ENCODE data around the gene CNPY4. TPM values are rescaled to one million over a fixed set of nuclear protein-coding genes. Genes with fewer than 3 reads are reported as not detected.

Gene CNPY4
- total and polyA plus RNA-seq, 10 of the 15 experiments (the other 5 are each of a cell fraction or from before 2014, with no cell fraction given), result 2.5 to 9.2 (median 6.8) TPM

DNA sequence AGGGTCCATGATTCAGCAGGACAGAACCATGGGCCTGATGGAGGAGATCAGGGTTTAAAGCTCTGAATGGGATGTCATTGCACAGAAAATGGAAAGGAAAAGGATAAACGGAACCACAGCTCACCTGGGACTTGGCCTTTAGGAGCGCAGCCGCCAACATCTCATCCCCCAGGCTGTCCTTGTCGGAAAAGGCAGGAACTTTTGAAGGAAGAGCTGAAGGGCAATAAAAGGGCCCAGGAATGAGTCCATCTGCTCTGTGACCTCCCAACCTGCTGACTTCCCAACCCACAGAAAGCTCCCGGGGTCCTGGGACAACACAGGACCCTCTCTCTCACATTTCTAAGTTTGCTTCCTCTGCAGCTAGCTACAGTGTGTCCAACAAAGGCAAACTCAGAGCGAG lies 44.0 kb upstream of the CNPY4 start (continued):
- TF ChIP-seq MTA2 (IDR thresholded peaks at IDR 0.05; ENCODE audit: low read depth) (no peak), ZSCAN29 (IDR thresholded peaks at IDR 0.05) (no peak), ZNF217 (IDR thresholded peaks at IDR 0.05) (no peak)

- H3K79me2 ChIP-seq (ENCODE audit: control insufficient read depth, insufficient read depth, low read length), result peaks cover 41% of the 10 kb centered on the region
- FAIRE-seq (no peak), ATAC-seq (no peak), DNase-seq (ENCODE audit: low read depth, low spot score) (no peak)
- in situ Hi-C loops (cut with MboI), result no loop called here
- intact Hi-C loops (cut with micrococcal nuclease; ENCODE audit: unreplicated experiment), result no loop called here
- H3K4me2 ChIP-seq (ENCODE audit: control insufficient read depth, insufficient read depth), result no peak overlapping the region
- H2AFZ ChIP-seq (ENCODE audit: control insufficient read depth, low read depth, low read length), result no peak overlapping the region
- no peak overlapping the region for H3K4me3 ChIP-seq
- ChIA-PET POLR2A (no interaction called here), SMC1A (ENCODE audit: uncharacterized antibody, unreplicated experiment) (interaction anchor here (1.0 kb wide), 2 partner anchors 12 to 27 kb away, joined by 3 read pairs; no protein-coding TSS in a partner anchor), RAD21 (ENCODE audit: unreplicated experiment) (no interaction called here), CTCF (interaction anchor here (1.4 kb wide), 1 partner anchor 26 kb away, joined by 5 read pairs; no protein-coding TSS in a partner anchor)
- peaks cover 15 to 41% of the 10 kb centered on the region in 2 experiments for H3K36me3 ChIP-seq (ENCODE audit: control insufficient read depth in 2 of 2, insufficient read depth in 2 of 2, low read length in 1 of 2)
- no peaks in the 10 kb centered on the region for H3K4me1 ChIP-seq (ENCODE audit: control insufficient read depth, insufficient read depth, low read length)
- TF ChIP-seq SP1 (IDR thresholded peaks at IDR 0.05; ENCODE audit: low read depth, low read length), result no peak
- no peak for TF ChIP-seq BRCA1 (IDR thresholded peaks at IDR 0.05; ENCODE audit: low read depth, low read length)
- no peak for TF ChIP-seq TCF3 (IDR thresholded peaks at IDR 0.05; ENCODE audit: borderline replicate concordance, insufficient read depth, low read depth, low read length)
- TF ChIP-seq CTCF (IDR thresholded peaks at IDR 0.05 in 2 of 3, conservative IDR thresholded peaks at IDR 0.05 in 1 of 3; ENCODE audit: control insufficient read depth in 2 of 3, extremely low read depth in 1 of 3, insufficient read depth in 1 of 3, low read depth in 3 of 3, low read length in 3 of 3), result no peak
- TF ChIP-seq, protein P1, sequence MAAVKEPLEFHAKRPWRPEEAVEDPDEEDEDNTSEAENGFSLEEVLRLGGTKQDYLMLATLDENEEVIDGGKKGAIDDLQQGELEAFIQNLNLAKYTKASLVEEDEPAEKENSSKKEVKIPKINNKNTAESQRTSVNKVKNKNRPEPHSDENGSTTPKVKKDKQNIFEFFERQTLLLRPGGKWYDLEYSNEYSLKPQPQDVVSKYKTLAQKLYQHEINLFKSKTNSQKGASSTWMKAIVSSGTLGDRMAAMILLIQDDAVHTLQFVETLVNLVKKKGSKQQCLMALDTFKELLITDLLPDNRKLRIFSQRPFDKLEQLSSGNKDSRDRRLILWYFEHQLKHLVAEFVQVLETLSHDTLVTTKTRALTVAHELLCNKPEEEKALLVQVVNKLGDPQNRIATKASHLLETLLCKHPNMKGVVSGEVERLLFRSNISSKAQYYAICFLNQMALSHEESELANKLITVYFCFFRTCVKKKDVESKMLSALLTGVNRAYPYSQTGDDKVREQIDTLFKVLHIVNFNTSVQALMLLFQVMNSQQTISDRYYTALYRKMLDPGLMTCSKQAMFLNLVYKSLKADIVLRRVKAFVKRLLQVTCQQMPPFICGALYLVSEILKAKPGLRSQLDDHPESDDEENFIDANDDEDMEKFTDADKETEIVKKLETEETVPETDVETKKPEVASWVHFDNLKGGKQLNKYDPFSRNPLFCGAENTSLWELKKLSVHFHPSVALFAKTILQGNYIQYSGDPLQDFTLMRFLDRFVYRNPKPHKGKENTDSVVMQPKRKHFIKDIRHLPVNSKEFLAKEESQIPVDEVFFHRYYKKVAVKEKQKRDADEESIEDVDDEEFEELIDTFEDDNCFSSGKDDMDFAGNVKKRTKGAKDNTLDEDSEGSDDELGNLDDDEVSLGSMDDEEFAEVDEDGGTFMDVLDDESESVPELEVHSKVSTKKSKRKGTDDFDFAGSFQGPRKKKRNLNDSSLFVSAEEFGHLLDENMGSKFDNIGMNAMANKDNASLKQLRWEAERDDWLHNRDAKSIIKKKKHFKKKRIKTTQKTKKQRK (IDR thresholded peaks at IDR 0.05; ENCODE audit: low read depth, low read length), result no peak
- no peak for TF ChIP-seq HDGF (IDR thresholded peaks at IDR 0.05)
- H4K20me1 ChIP-seq (ENCODE audit: control insufficient read depth, insufficient read depth), result no peaks in the 10 kb centered on the region
- WGBS (ENCODE audit: insufficient coverage, insufficient replicate concordance, low lambda C conversion rate, missing lambda C conversion rate), result 97% methylated on average over 4 of the region's 4 CpGs
- peaks cover 12% of the 10 kb centered on the region; the same call in 2 of the 3 replicates for H3K9me3 ChIP-seq (replicated peaks; ENCODE audit: control insufficient read depth, insufficient read depth, low read length)
- H3K27ac ChIP-seq (ENCODE audit: control insufficient read depth, insufficient read depth), result no peak overlapping the region
- H3K9ac ChIP-seq (ENCODE audit: control insufficient read depth, insufficient read depth, low read length), result no peak overlapping the region
- BruUV-seq (replicated peaks), result no TSS peak
- no peaks in the 10 kb centered on the region for H3K27me3 ChIP-seq (replicated peaks in 1 of 2; ENCODE audit: control insufficient read depth in 2 of 2, insufficient read depth in 2 of 2, low read length in 1 of 2)
Measured at GRCh38 chr7:100077205-100077604, 42.2 kb upstream of the CNPY4 start.

All from GM12878 (cell line).